Stimulated activated naive CD8-positive, alpha-beta T cell treated with anti-CD3 and anti-CD28 coated beads, Interleukin-15, Interleukin-2, amounts not matched to agents 100 ng/mL and 50 ng/mL, for 24 hours (primary cell): Measurements from ENCODE around the gene KCNN1.

Experiments used
- H3K27ac Mint-ChIP-seq: one replicate; pipeline ENCODE4 v1.8.0; 2021; ENCODE audit warnings: mild to moderate bottlenecking, mixed read lengths
- H3K27me3 Mint-ChIP-seq: one replicate; pipeline ENCODE4 v1.8.0; 2021; ENCODE audit warnings: mixed read lengths
- H3K36me3 Mint-ChIP-seq: one replicate; pipeline ENCODE4 v1.8.0; 2021; ENCODE audit warnings: low read depth, mixed read lengths
- H3K4me1 Mint-ChIP-seq: one replicate; pipeline ENCODE4 v1.8.0; 2021; ENCODE audit warnings: low read depth, mixed read lengths
- H3K4me3 Mint-ChIP-seq: one replicate; pipeline ENCODE4 v1.8.0; 2021; ENCODE audit warnings: mild to moderate bottlenecking, mixed read lengths
- H3K9me3 Mint-ChIP-seq: one replicate; pipeline ENCODE4 v1.8.0; 2021; ENCODE audit warnings: mixed read lengths

The KCNN1 gene

GRCh38 chr19:17953316-17953801, 13.5 kb upstream of the KCNN1 start:
- Mint-ChIP-seq H3K4me1 (peaks cover 38% of the 10 kb centered on the region), H3K27ac (no peak overlapping the region), H3K27me3 (peaks cover 54% of the 10 kb centered on the region), H3K36me3 (no peaks in the 10 kb centered on the region), H3K4me3 (no peak overlapping the region), H3K9me3 (no peaks in the 10 kb centered on the region)

GRCh38 chr19:17953869-17954268, 13.0 kb upstream of the KCNN1 start:
- peaks cover 54% of the 10 kb centered on the region for H3K27me3 Mint-ChIP-seq

GRCh38 chr19:17954401-17954800, 12.5 kb upstream of the KCNN1 start:
- H3K4me1 Mint-ChIP-seq, result peaks cover 29% of the 10 kb centered on the region
- peaks cover 50% of the 10 kb centered on the region for H3K27me3 Mint-ChIP-seq
- no peaks in the 10 kb centered on the region for H3K9me3 Mint-ChIP-seq
- no peak overlapping the region for H3K27ac Mint-ChIP-seq
- no peaks in the 10 kb centered on the region for H3K36me3 Mint-ChIP-seq
- no peak overlapping the region for H3K4me3 Mint-ChIP-seq

More at GRCh38 chr19:17953869-17954268, 13.0 kb upstream of the KCNN1 start:
- Mint-ChIP-seq H3K36me3 (no peaks in the 10 kb centered on the region), H3K4me3 (no peak overlapping the region), H3K27ac (no peak overlapping the region), H3K9me3 (no peaks in the 10 kb centered on the region), H3K4me1 (peaks cover 34% of the 10 kb centered on the region)

DNA sequence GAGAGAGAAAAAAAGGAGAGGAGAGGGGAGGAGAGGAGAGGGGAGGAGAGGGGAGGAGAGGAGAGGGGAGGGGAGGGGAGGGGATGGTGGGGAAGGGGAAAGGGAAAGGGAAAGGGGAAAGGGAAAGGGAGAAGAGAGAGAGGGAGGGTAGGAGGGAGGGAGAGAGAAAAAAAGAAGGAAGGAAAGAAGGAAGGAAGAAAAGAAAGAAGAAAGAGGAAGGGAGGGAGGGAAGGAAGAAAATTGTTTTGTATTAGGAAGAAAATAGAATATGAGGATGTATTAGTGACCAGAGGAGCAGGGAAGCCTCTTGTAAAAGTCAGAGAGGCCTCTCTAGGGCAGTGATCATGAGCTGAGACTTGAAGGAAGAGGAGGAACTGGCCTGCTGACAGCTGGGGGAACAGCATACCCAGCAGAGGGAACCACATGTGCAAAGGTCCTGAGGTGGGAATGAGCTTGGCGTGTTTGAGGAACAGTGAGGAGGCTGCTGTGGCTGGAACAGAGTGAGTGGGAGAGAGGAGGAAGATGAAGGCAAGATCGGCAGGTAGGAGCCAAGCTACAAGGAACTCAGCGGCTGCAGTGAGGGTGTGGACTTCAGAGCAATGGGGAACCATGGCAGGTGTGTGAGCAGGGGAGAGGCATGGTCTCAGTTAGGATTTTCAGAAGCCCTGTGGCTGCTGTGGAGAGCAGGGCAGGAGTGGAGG, 9.6 kb upstream of the KCNN1 start:
- Mint-ChIP-seq H3K27me3 (peaks cover 27% of the 10 kb centered on the region), H3K4me1 (peaks cover 4% of the 10 kb centered on the region), H3K4me3 (no peak overlapping the region), H3K9me3 (no peaks in the 10 kb centered on the region), H3K36me3 (no peaks in the 10 kb centered on the region), H3K27ac (no peak overlapping the region)

GRCh38 chr19:17957885-17958284, 9.0 kb upstream of the KCNN1 start:
- H3K9me3 Mint-ChIP-seq, result no peaks in the 10 kb centered on the region
- no peaks in the 10 kb centered on the region for H3K36me3 Mint-ChIP-seq
- H3K4me3 Mint-ChIP-seq, result no peak overlapping the region
- no peaks in the 10 kb centered on the region for H3K4me1 Mint-ChIP-seq
- H3K27ac Mint-ChIP-seq, result no peak overlapping the region
- peaks cover 22% of the 10 kb centered on the region for H3K27me3 Mint-ChIP-seq

- Mint-ChIP-seq H3K4me3 (no peak overlapping the region), H3K4me1 (peaks cover 6% of the 10 kb centered on the region), H3K27ac (no peak overlapping the region), H3K27me3 (peaks cover 37% of the 10 kb centered on the region), H3K36me3 (no peaks in the 10 kb centered on the region), H3K9me3 (no peaks in the 10 kb centered on the region)
Observed at GRCh38 chr19:17963936-17964691, 2.8 kb upstream of the KCNN1 start.

- H3K36me3 Mint-ChIP-seq, result no peaks in the 10 kb centered on the region
- peaks cover 6% of the 10 kb centered on the region for H3K4me1 Mint-ChIP-seq
- H3K9me3 Mint-ChIP-seq, result no peaks in the 10 kb centered on the region
- H3K27ac Mint-ChIP-seq, result no peak overlapping the region
- no peak overlapping the region for H3K4me3 Mint-ChIP-seq
- H3K27me3 Mint-ChIP-seq, result peaks cover 37% of the 10 kb centered on the region
Observed at GRCh38 chr19:17965370-17966128, 1.4 kb upstream of the KCNN1 start.

- no peak overlapping the region for H3K27ac Mint-ChIP-seq
- H3K4me3 Mint-ChIP-seq, result no peak overlapping the region
- H3K27me3 Mint-ChIP-seq, result peaks cover 37% of the 10 kb centered on the region
- peaks cover 6% of the 10 kb centered on the region for H3K4me1 Mint-ChIP-seq
- no peaks in the 10 kb centered on the region for H3K9me3 Mint-ChIP-seq
- H3K36me3 Mint-ChIP-seq, result no peaks in the 10 kb centered on the region
Observed at GRCh38 chr19:17966129-17966483, 801 bp upstream of the KCNN1 start.

DNA sequence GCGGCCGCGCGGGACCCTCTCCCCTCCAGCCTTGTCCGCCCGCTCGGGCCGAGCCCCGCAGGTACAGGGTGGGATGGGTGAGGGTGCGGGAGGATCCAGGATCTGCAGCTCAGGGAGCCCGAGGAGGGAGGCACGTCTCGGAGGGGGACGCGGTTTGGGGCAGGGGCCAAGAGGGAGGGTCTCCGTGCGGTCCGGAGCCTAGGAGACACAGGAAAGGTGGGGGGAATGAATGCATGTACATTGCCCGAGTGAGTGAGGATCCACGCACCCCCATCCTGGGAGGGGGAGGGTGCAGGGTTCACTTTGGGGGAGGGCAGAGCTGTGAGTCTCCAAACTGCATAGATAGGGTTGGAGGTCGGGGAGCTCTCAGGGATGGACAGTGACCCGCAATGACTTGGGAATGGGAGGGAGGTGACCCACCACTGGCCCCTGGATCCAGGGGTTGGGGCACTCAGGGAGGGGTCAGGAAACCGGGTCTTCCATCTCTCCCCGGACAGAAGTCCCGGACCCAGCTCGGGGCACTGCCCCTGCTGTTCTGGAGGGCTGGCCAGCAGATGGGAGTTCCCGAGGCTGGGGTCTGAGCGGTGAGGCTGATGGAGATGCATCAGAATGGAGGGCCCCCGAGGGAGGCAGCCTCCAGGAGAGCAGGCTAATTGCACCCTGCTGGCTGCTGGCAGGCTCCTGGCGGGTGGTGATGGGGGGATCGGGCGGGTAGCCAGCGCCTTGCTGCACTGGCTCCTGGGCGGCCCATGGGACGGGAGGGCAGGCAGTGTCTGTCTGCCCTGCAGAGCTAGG, 547 bp downstream of the KCNN1 start:
- Mint-ChIP-seq H3K27me3 (peaks cover 37% of the 10 kb centered on the region), H3K4me3 (peak overlapping the region; percentile 39)

DNA sequence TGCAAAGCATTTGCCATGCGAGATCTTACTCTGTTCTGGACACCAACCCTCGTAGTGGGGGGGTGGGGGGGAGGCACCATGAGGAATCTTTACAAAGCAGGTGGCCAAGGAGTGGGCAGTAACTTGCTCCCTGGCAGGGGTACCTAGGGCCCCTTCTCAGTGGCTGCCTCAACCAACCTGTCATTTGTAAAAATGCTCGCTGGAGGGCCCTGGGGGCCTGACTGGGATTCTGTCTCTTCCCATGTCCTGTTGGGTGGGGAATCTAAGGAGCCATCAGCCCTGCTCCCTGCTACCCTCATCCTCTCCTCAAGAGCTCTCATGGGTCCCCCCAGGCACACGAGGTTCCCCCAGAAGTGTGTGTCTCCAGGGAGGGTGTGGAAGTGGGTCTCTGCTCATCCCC, 1.5 kb downstream of the KCNN1 start:
- H3K27ac Mint-ChIP-seq, result no peak overlapping the region
- H3K9me3 Mint-ChIP-seq, result no peaks in the 10 kb centered on the region
- no peaks in the 10 kb centered on the region for H3K36me3 Mint-ChIP-seq
- H3K27me3 Mint-ChIP-seq, result peaks cover 37% of the 10 kb centered on the region
- H3K4me3 Mint-ChIP-seq, result no peak overlapping the region
- peaks cover 6% of the 10 kb centered on the region for H3K4me1 Mint-ChIP-seq

More for the DNA sequence above, 547 bp downstream of the KCNN1 start:
- no peak overlapping the region for H3K27ac Mint-ChIP-seq
- H3K36me3 Mint-ChIP-seq, result no peaks in the 10 kb centered on the region
- no peaks in the 10 kb centered on the region for H3K9me3 Mint-ChIP-seq
- peaks cover 6% of the 10 kb centered on the region for H3K4me1 Mint-ChIP-seq

- H3K27ac Mint-ChIP-seq, result no peak overlapping the region
- H3K36me3 Mint-ChIP-seq, result no peaks in the 10 kb centered on the region
- H3K4me3 Mint-ChIP-seq, result no peak overlapping the region
- H3K4me1 Mint-ChIP-seq, result peaks cover 6% of the 10 kb centered on the region
- H3K9me3 Mint-ChIP-seq, result no peaks in the 10 kb centered on the region
- H3K27me3 Mint-ChIP-seq, result peaks cover 28% of the 10 kb centered on the region
Observed at GRCh38 chr19:17969096-17969792, 2.3 kb downstream of the KCNN1 start.

DNA sequence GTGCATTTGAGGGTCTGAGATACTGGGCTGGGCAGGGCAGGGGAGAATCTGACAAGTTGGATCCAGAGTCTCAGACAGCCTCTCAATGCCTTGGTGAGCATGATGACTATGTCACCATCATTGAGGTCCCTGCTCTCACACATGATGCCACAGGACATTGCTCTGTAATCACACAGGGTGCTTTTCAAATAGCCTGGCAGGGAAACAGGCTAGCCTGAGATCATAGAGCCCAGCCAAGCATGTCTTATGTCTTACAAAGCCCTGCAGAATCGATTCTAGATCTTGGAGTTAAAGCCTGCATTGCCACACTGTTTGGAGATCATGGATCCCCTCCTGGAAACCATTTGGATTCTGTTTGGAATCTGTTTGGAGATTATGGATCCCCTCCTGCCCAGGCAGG, 5.3 kb downstream of the KCNN1 start:
- H3K27me3 Mint-ChIP-seq, result peaks cover 6% of the 10 kb centered on the region
- no peak overlapping the region for H3K27ac Mint-ChIP-seq
- H3K4me3 Mint-ChIP-seq, result no peak overlapping the region
- H3K36me3 Mint-ChIP-seq, result no peaks in the 10 kb centered on the region
- H3K4me1 Mint-ChIP-seq, result peaks cover 2% of the 10 kb centered on the region
- H3K9me3 Mint-ChIP-seq, result no peaks in the 10 kb centered on the region

DNA sequence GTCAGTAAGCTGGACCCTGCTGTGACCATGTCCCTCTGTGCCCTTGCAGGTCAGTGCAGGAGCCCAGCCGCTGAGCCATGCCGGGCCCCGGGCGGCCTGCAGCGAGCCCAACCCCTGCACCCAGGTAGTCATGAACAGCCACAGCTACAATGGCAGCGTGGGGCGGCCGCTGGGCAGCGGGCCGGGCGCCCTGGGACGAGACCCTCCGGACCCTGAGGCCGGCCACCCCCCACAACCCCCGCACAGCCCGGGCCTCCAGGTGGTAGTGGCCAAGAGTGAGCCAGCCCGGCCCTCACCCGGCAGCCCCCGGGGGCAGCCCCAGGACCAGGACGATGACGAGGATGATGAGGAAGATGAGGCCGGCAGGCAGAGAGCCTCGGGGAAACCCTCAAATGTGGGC, 6.9 kb downstream of the KCNN1 start:
- peaks cover 3% of the 10 kb centered on the region for H3K27me3 Mint-ChIP-seq
- no peak overlapping the region for H3K4me3 Mint-ChIP-seq
- no peaks in the 10 kb centered on the region for H3K36me3 Mint-ChIP-seq
- no peaks in the 10 kb centered on the region for H3K4me1 Mint-ChIP-seq
- H3K27ac Mint-ChIP-seq, result no peak overlapping the region
- H3K9me3 Mint-ChIP-seq, result no peaks in the 10 kb centered on the region

DNA sequence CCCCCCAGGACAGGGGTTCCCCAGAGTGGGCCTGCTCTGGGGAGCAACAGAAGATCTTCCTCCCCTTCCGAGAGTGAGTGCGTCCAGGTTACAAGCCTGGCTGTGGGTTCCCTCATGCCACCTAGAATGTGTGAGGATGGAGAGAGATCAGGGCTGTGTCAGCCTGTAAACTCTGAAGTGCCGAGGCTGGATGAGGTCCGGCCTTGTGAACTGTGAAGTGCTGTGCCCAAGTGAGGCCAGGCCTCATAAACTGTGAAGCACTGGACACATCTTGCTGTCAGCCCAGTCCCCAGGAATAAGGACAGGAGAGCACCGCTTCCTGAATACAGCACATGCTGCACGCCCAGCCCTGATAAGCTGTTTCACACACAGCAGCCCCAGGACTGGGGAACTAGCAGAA, 7.6 kb downstream of the KCNN1 start:
- no peaks in the 10 kb centered on the region for H3K9me3 Mint-ChIP-seq
- H3K27ac Mint-ChIP-seq, result no peak overlapping the region
- peaks cover 4% of the 10 kb centered on the region for H3K27me3 Mint-ChIP-seq
- H3K4me1 Mint-ChIP-seq, result peaks cover 2% of the 10 kb centered on the region
- H3K4me3 Mint-ChIP-seq, result no peak overlapping the region
- no peaks in the 10 kb centered on the region for H3K36me3 Mint-ChIP-seq
